Neural progenitor cell (in vitro differentiated cells): ENCODE data around the gene BCKDHB. TPM values are rescaled to one million over a fixed set of nuclear protein-coding genes. Genes with fewer than 3 reads are reported as not detected.

Experiments
- DNase-seq: peaks from one replicate; pipeline ENCODE4 v3.0.0-alpha.2; 2016; ENCODE audit warnings: low spot score
- H2AFZ ChIP-seq: fragments of 200-600 bp; sonication (generic); replicated peaks from 2 replicates; pipeline ENCODE4 v1.6.1; 2016; ENCODE audit warnings: antibody characterized with exemption
- H3F3A ChIP-seq: fragments of 200-600 bp; sonication (generic); 2 replicates; pipeline ENCODE4 v1.6.1; 2016; ENCODE audit warnings: antibody characterized with exemption, low read depth
- H3K27ac ChIP-seq: fragments of 200-600 bp; sonication (generic); 2 replicates; pipeline ENCODE4 v1.5.1; 2016; ENCODE audit warnings: mild to moderate bottlenecking
- H3K27me3 ChIP-seq: fragments of 200-600 bp; sonication (generic); 2 replicates; pipeline ENCODE4 v1.6.1; 2016; ENCODE audit warnings: mild to moderate bottlenecking, moderate library complexity
- H3K36me3 ChIP-seq: fragments of 200-600 bp; sonication (generic); 2 replicates; pipeline ENCODE4 v1.5.1; 2016
- H3K4me1 ChIP-seq: fragments of 200-600 bp; sonication (generic); 2 replicates; pipeline ENCODE4 v1.6.1; 2016; ENCODE audit warnings: mixed run types
- H3K4me2 ChIP-seq: fragments of 200-600 bp; sonication (generic); 2 replicates; pipeline ENCODE4 v1.6.1; 2016
- H3K4me3 ChIP-seq: fragments of 200-600 bp; sonication (generic); 2 replicates; pipeline ENCODE4 v1.5.1; 2016
- H3K79me2 ChIP-seq: fragments of 200-600 bp; sonication (generic); 2 replicates; pipeline ENCODE4 v1.6.1; 2016; ENCODE audit warnings: low read depth
- H3K9ac ChIP-seq: fragments of 200-600 bp; sonication (generic); 2 replicates; pipeline ENCODE4 v1.6.1; 2016
- H3K9me3 ChIP-seq: fragments of 200-600 bp; sonication (generic); 2 replicates; pipeline ENCODE4 v1.5.1; 2016; ENCODE audit warnings: low read depth
- H4K20me1 ChIP-seq: fragments of 200-600 bp; sonication (generic); 2 replicates; pipeline ENCODE4 v1.6.1; 2016; ENCODE audit warnings: low read depth
- H3K27ac Mint-ChIP-seq: 3 replicates; pipeline ENCODE4 v1.8.0; 2021; ENCODE audit warnings: mixed read lengths
- H3K27me3 Mint-ChIP-seq: 2 replicates; pipeline ENCODE4 v1.8.0; 2022; ENCODE audit warnings: low read depth, mild to moderate bottlenecking, inconsistent platforms, moderate library complexity, mixed read lengths; ENCODE audit not compliant: insufficient read depth
- H3K36me3 Mint-ChIP-seq: 3 replicates; pipeline ENCODE4 v1.8.0; 2021; ENCODE audit warnings: mixed read lengths
- H3K4me1 Mint-ChIP-seq: 3 replicates; pipeline ENCODE4 v1.8.0; 2021; ENCODE audit warnings: mixed read lengths
- H3K4me3 Mint-ChIP-seq: 3 replicates; pipeline ENCODE4 v1.8.0; 2021; ENCODE audit warnings: mild to moderate bottlenecking, moderate library complexity, mixed read lengths
- H3K9me3 Mint-ChIP-seq: 3 replicates; pipeline ENCODE4 v1.8.0; 2020; ENCODE audit warnings: mixed read lengths
- EZH2 ChIP-seq: fragments of 200-600 bp; sonication (generic); IDR thresholded peaks from 2 replicates; pipeline ENCODE4 v1.6.1; 2017; ENCODE audit warnings: antibody characterized with exemption, mild to moderate bottlenecking, moderate library complexity
- EZH2phosphoT487 ChIP-seq: fragments of 200-600 bp; sonication (generic); IDR thresholded peaks from 2 replicates; pipeline ENCODE4 v1.6.1; 2017; ENCODE audit warnings: antibody characterized with exemption
- total RNA-seq: library from RNA; depleted of rRNA; stranded (reverse); fragments of >200 nt; gene quantifications from 2 replicates; pipeline ENCODE4 v1.2.3, GENCODE V29; 2015; ENCODE audit warnings: low replicate concordance
- TF ChIP-seq, protein P1 (sequence below): fragments of 200-600 bp; sonication (generic); IDR thresholded peaks from 2 replicates; pipeline ENCODE4 v1.5.1; 2017; ENCODE audit warnings: antibody characterized with exemption, mild to moderate bottlenecking

BCKDHB gene
- total RNA-seq, 1 donor from 2014 or later, result 48.2 TPM

- no peak overlapping the region for H3K4me2 ChIP-seq
- H3K9ac ChIP-seq, result no peak overlapping the region
- H3F3A ChIP-seq, result no peaks in the 10 kb centered on the region
- no peaks in the 10 kb centered on the region for H3K9me3 ChIP-seq
- Mint-ChIP-seq H3K9me3 (no peaks in the 10 kb centered on the region), H3K27me3 (no peaks in the 10 kb centered on the region), H3K27ac (no peak overlapping the region), H3K4me1 (no peaks in the 10 kb centered on the region), H3K4me3 (no peak overlapping the region), H3K36me3 (no peaks in the 10 kb centered on the region)
- no peaks in the 10 kb centered on the region for H3K4me1 ChIP-seq
- no peak overlapping the region for H2AFZ ChIP-seq
- H3K79me2 ChIP-seq, result no peaks in the 10 kb centered on the region
- TF ChIP-seq, protein P1, sequence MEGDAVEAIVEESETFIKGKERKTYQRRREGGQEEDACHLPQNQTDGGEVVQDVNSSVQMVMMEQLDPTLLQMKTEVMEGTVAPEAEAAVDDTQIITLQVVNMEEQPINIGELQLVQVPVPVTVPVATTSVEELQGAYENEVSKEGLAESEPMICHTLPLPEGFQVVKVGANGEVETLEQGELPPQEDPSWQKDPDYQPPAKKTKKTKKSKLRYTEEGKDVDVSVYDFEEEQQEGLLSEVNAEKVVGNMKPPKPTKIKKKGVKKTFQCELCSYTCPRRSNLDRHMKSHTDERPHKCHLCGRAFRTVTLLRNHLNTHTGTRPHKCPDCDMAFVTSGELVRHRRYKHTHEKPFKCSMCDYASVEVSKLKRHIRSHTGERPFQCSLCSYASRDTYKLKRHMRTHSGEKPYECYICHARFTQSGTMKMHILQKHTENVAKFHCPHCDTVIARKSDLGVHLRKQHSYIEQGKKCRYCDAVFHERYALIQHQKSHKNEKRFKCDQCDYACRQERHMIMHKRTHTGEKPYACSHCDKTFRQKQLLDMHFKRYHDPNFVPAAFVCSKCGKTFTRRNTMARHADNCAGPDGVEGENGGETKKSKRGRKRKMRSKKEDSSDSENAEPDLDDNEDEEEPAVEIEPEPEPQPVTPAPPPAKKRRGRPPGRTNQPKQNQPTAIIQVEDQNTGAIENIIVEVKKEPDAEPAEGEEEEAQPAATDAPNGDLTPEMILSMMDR, result no peak
- no peak overlapping the region for H3K27ac ChIP-seq
- DNase-seq, result no peak
- H3K27me3 ChIP-seq, result no peaks in the 10 kb centered on the region
- no peaks in the 10 kb centered on the region for H3K36me3 ChIP-seq
- no peaks in the 10 kb centered on the region for H4K20me1 ChIP-seq
- no peak overlapping the region for H3K4me3 ChIP-seq
Observed at GRCh38 chr6:80077067-80077466, 29.4 kb upstream of the BCKDHB start.

DNA sequence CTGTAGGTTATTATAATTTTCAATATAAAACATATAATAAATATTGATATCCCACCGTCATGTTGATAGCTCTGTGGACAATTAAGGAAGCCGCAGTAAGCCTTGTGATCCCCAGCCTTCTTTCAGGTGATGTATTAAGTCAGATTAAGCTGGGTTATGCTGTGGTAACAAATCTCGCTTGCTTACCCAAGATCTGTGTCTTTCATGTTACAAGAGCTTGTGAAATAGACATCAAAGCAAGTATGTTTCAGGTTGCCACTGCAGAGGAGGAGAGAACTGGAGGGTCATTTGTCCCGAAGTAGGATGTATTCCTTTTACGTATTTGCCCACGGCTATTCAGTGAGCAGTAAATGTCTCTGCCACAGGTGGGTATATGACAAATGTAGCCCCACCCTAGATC, 17.8 kb upstream of the BCKDHB start:
- Mint-ChIP-seq H3K9me3 (no peaks in the 10 kb centered on the region), H3K36me3 (no peaks in the 10 kb centered on the region), H3K27me3 (no peaks in the 10 kb centered on the region), H3K4me3 (no peak overlapping the region), H3K4me1 (no peaks in the 10 kb centered on the region), H3K27ac (no peak overlapping the region)
- H3F3A ChIP-seq, result no peaks in the 10 kb centered on the region
- H4K20me1 ChIP-seq, result no peaks in the 10 kb centered on the region
- no peak overlapping the region for H3K9ac ChIP-seq
- no peak overlapping the region for H3K4me2 ChIP-seq
- no peaks in the 10 kb centered on the region for H3K79me2 ChIP-seq
- H3K27me3 ChIP-seq, result no peaks in the 10 kb centered on the region
- H2AFZ ChIP-seq, result no peak overlapping the region
- no peak overlapping the region for H3K27ac ChIP-seq
- TF ChIP-seq, protein P1, result no peak
- TF ChIP-seq EZH2phosphoT487, result no peak
- no peak for TF ChIP-seq EZH2
- no peaks in the 10 kb centered on the region for H3K4me1 ChIP-seq
- H3K4me3 ChIP-seq, result no peak overlapping the region
- DNase-seq, result no peak
- no peaks in the 10 kb centered on the region for H3K9me3 ChIP-seq
- no peaks in the 10 kb centered on the region for H3K36me3 ChIP-seq

GRCh38 chr6:80091506-80091905, 15.0 kb upstream of the BCKDHB start:
- DNase-seq, result no peak
- no peaks in the 10 kb centered on the region for H3K9me3 ChIP-seq
- H3K27me3 ChIP-seq, result no peaks in the 10 kb centered on the region
- no peak overlapping the region for H3K4me3 ChIP-seq
- Mint-ChIP-seq H3K4me1 (no peaks in the 10 kb centered on the region), H3K36me3 (no peaks in the 10 kb centered on the region), H3K9me3 (no peaks in the 10 kb centered on the region), H3K4me3 (no peak overlapping the region), H3K27ac (no peak overlapping the region), H3K27me3 (peaks cover 2% of the 10 kb centered on the region)
- H4K20me1 ChIP-seq, result no peaks in the 10 kb centered on the region
- no peak overlapping the region for H3K27ac ChIP-seq
- no peak overlapping the region for H3K4me2 ChIP-seq
- no peaks in the 10 kb centered on the region for H3K4me1 ChIP-seq
- H3K79me2 ChIP-seq, result no peaks in the 10 kb centered on the region
- no peak for TF ChIP-seq EZH2phosphoT487
- TF ChIP-seq, protein P1, result no peak
- TF ChIP-seq EZH2, result no peak
- no peak overlapping the region for H2AFZ ChIP-seq
- no peak overlapping the region for H3K9ac ChIP-seq
- H3K36me3 ChIP-seq, result no peaks in the 10 kb centered on the region
- no peaks in the 10 kb centered on the region for H3F3A ChIP-seq

DNA sequence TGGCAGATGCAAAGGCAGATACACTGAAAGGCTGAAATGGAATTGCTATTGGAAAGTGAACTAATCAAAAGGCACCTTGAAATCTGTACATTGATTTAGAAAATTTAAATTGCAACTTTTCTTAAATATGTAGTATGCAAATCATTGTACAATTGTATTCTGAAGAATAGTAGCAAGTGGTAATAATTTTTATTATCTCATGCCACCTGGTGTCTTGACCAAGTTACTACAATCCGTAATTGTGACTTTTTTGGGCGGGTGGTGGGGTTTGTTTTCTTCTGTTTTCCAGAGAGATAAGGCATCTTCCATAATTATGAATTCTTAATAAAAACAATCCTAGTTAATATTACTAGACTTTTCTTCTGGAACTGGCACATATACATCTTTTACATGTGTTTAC, 12.5 kb upstream of the BCKDHB start:
- no peak for TF ChIP-seq EZH2phosphoT487
- TF ChIP-seq, protein P1, result peak; percentile 73
- peak; percentile 23 for DNase-seq
- no peak overlapping the region for H3K4me3 Mint-ChIP-seq
- no peaks in the 10 kb centered on the region for H3K9me3 Mint-ChIP-seq
- no peak overlapping the region for H2AFZ ChIP-seq
- peaks cover 4% of the 10 kb centered on the region for H3K4me1 Mint-ChIP-seq
- H3K79me2 ChIP-seq, result no peaks in the 10 kb centered on the region
- H3K4me3 ChIP-seq, result no peak overlapping the region
- no peak overlapping the region for H3K27ac Mint-ChIP-seq
- peaks cover 2% of the 10 kb centered on the region for H3K27me3 Mint-ChIP-seq
- H3K4me2 ChIP-seq, result no peak overlapping the region
- H3K4me1 ChIP-seq, result no peaks in the 10 kb centered on the region
- no peak overlapping the region for H3K27ac ChIP-seq
- H3K27me3 ChIP-seq, result no peaks in the 10 kb centered on the region
- no peaks in the 10 kb centered on the region for H3K9me3 ChIP-seq
- no peaks in the 10 kb centered on the region for H3F3A ChIP-seq
- no peaks in the 10 kb centered on the region for H3K36me3 ChIP-seq
- no peak overlapping the region for H3K9ac ChIP-seq
- no peaks in the 10 kb centered on the region for H3K36me3 Mint-ChIP-seq
- no peaks in the 10 kb centered on the region for H4K20me1 ChIP-seq
